ENCODE data around the gene SPINK2.

GRCh38 chr4:56828784-56829535, 7.5 kb upstream of the SPINK2 start:
- TF ChIP-seq POLR2AphosphoS5 (IDR thresholded peaks at IDR 0.05) (no peak), CTCF (IDR thresholded peaks at IDR 0.05) (no peak), POLR2A (IDR thresholded peaks at IDR 0.05) (no peak), EP300 (IDR thresholded peaks at IDR 0.05; ENCODE audit: low read depth) (no peak)

Measured in transverse colon (tissue), 4 donors.